Measurements from ENCODE around the gene SCN10A. TPM values are rescaled to one million over a fixed set of nuclear protein-coding genes. Genes with fewer than 3 reads are reported as not detected.

SCN10A gene
- total RNA-seq, 4 donors from 2014 or later, result 0.15 TPM; not detected in 3

GRCh38 chr3:38763569-38763968 is 52.4 kb downstream of the SCN10A start:
- Histone ChIP-seq H3K36me3 (no peaks in the 10 kb centered on the region), H3K27me3 (no peaks in the 10 kb centered on the region)

GRCh38 chr3:38758557-38758956 is 57.5 kb downstream of the SCN10A start:
- Histone ChIP-seq H3K36me3 (no peaks in the 10 kb centered on the region), H3K9me3 (peaks cover 0 to 10% (median 0%) of the 10 kb centered on the region in 3 donors), H3K4me1 (no peaks in the 10 kb centered on the region), H3K4me3 (no peak overlapping the region), H3K27me3 (no peaks in the 10 kb centered on the region), H3K27ac (no peak overlapping the region)
- WGBS, 2 donors (ENCODE audit: low coverage in 1 of 2), result 20% methylated on average over 1 of the region's 3 CpGs; no CpG with 5 or more reads in 1 of the 2 donors
- ATAC-seq, result no peak
- TF ChIP-seq EP300 (IDR thresholded peaks at IDR 0.05) (no peak), POLR2AphosphoS5 (IDR thresholded peaks at IDR 0.05) (no peak), CTCF (IDR thresholded peaks at IDR 0.05) (no peak), POLR2A (IDR thresholded peaks at IDR 0.05) (no peak)

More at GRCh38 chr3:38763569-38763968, 52.4 kb downstream of the SCN10A start:
- H3K27ac ChIP-seq, result no peak overlapping the region
- TF ChIP-seq POLR2A (IDR thresholded peaks at IDR 0.05) (no peak), POLR2AphosphoS5 (IDR thresholded peaks at IDR 0.05) (no peak), EP300 (IDR thresholded peaks at IDR 0.05) (no peak), CTCF (IDR thresholded peaks at IDR 0.05) (no peak)
- H3K4me1 ChIP-seq, result no peaks in the 10 kb centered on the region
- 69 to 73% methylated on average over 2 of the region's 3 CpGs for WGBS, 2 donors (ENCODE audit: low coverage in 1 of 2)
- no peak for ATAC-seq
- no peak overlapping the region for H3K4me3 ChIP-seq
- H3K9me3 ChIP-seq, result peaks cover 0 to 18% (median 0%) of the 10 kb centered on the region in 3 donors

DNA sequence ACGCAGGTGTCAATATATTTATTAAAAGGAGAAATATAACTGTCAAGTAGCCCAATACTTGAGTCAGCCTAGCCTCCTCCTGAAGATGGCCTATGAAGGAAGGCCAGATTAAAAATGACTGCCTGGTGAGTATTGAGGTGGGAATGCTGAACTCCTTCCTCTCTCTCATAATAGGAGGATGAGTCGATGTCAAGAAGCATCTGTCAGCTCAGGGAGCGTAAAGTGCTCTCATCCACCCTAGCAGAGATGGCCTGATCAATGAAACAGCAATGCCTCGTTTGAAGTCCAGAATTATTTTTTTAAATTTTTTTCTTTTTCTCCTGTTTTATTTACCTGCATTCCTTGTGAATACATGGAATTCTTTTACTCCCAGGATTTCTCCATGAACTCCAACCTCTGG is 58.3 kb downstream of the SCN10A start:
- Histone ChIP-seq H3K4me3 (no peak overlapping the region), H3K4me1 (no peaks in the 10 kb centered on the region), H3K9me3 (peaks cover 0 to 10% (median 0%) of the 10 kb centered on the region in 3 donors), H3K36me3 (no peaks in the 10 kb centered on the region), H3K27ac (no peak overlapping the region), H3K27me3 (no peaks in the 10 kb centered on the region)
- no peak for TF ChIP-seq POLR2A (IDR thresholded peaks at IDR 0.05)
- no peak for TF ChIP-seq CTCF (IDR thresholded peaks at IDR 0.05)
- no peak for TF ChIP-seq POLR2AphosphoS5 (IDR thresholded peaks at IDR 0.05)
- TF ChIP-seq EP300 (IDR thresholded peaks at IDR 0.05), result no peak
- no peak for ATAC-seq
- WGBS, 2 donors (ENCODE audit: low coverage in 1 of 2), result 63 to 67% methylated on average over 4 of the region's 4 CpGs

- 52% methylated on average over 4 of the region's 5 CpGs; no CpG with 5 or more reads in 1 of the 2 donors for WGBS, 2 donors (ENCODE audit: low coverage in 1 of 2)
- Histone ChIP-seq H3K4me3 (no peak overlapping the region), H3K36me3 (no peaks in the 10 kb centered on the region), H3K4me1 (no peaks in the 10 kb centered on the region), H3K27me3 (no peaks in the 10 kb centered on the region), H3K27ac (no peak overlapping the region), H3K9me3 (peaks cover 0 to 10% (median 0%) of the 10 kb centered on the region in 3 donors)
- ATAC-seq, result no peak
- TF ChIP-seq CTCF (IDR thresholded peaks at IDR 0.05) (no peak), EP300 (IDR thresholded peaks at IDR 0.05) (no peak), POLR2AphosphoS5 (IDR thresholded peaks at IDR 0.05) (no peak), POLR2A (IDR thresholded peaks at IDR 0.05) (no peak)
These were observed 59.1 kb downstream of the SCN10A start for GRCh38 chr3:38756892-38757291.

GRCh38 chr3:38755130-38755529 is 60.9 kb downstream of the SCN10A start:
- TF ChIP-seq POLR2AphosphoS5 (IDR thresholded peaks at IDR 0.05) (no peak), POLR2A (IDR thresholded peaks at IDR 0.05) (no peak), EP300 (IDR thresholded peaks at IDR 0.05) (no peak), CTCF (IDR thresholded peaks at IDR 0.05) (no peak)
- 27 to 44% methylated on average over 5 of the region's 5 CpGs for WGBS, 2 donors (ENCODE audit: low coverage in 1 of 2)
- Histone ChIP-seq H3K4me1 (no peaks in the 10 kb centered on the region), H3K27me3 (no peaks in the 10 kb centered on the region), H3K9me3 (peaks cover 0 to 2% (median 0%) of the 10 kb centered on the region in 3 donors), H3K27ac (no peak overlapping the region), H3K4me3 (no peak overlapping the region), H3K36me3 (no peaks in the 10 kb centered on the region)
- no peak for ATAC-seq

All from gastroesophageal sphincter (tissue), 4 donors.